H1 (cell line): Measurements from ENCODE around the gene FHIT.

Experiments
- CTCF ChIP-seq, 3 experiments: IDR thresholded peaks; 1 replicate in 2 of 3; 2 replicates in 1 of 3; pipeline versions ENCODE4 v1.5.1 to v1.6.1; 2011; ENCODE audit warnings: low read length in 3 of 3, mild to moderate bottlenecking in 3 of 3, inconsistent platforms in 2 of 3, low read depth in 1 of 3, moderate library complexity in 1 of 3; ENCODE audit not compliant: insufficient read depth in 1 of 3; ENCODE audit errors: control extremely low read depth in 1 of 3
- EZH2 ChIP-seq: fragments of 200-600 bp; sonication (generic); IDR thresholded peaks from 2 replicates; pipeline ENCODE4 v1.7.1; 2012; ENCODE audit warnings: low read depth, mild to moderate bottlenecking, moderate library complexity, low read length, inconsistent platforms; ENCODE audit not compliant: severe bottlenecking
- GABPA ChIP-seq: IDR thresholded peaks from 2 replicates; pipeline ENCODE4 v1.6.1; 2011; ENCODE audit warnings: mild to moderate bottlenecking, low read length, moderate library complexity, borderline replicate concordance; ENCODE audit not compliant: insufficient read depth
- POLR2AphosphoS5 ChIP-seq: IDR thresholded peaks from 2 replicates; pipeline ENCODE4 v1.6.1; 2011; ENCODE audit warnings: low read depth, low read length

DNA sequence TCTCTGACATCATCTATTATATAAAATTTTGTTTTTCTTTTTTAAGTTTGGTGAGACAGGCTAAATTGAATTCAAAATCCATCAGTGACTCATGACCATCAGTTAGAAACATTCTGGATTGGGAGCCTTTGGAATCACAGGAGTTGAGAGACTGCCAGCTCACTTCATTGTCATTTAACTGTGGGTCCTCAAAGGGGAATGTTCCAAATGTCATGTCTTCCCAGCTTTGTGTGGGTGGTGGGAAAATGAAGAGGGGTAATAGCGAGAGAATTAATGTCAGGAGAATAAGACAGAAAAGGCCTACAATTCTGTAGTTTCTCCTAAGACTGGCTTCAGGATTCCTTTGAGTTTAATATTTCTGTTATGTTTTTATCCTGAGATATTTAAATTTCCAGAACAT lies 1051.9 kb downstream of the FHIT start:
- no peak for TF ChIP-seq POLR2AphosphoS5
- no peak for TF ChIP-seq CTCF (IDR thresholded peaks at IDR 0.05; ENCODE audit: control extremely low read depth in 1 of 3, insufficient read depth in 1 of 3, low read depth in 1 of 3, low read length in 3 of 3)
- TF ChIP-seq EZH2, result no peak
- TF ChIP-seq GABPA, result no peak
